NCI-H1436 (cell line): ENCODE results near the gene C16orf90.
"Not testable (repeated sequence)": the region's sequence is repeated elsewhere in the genome, so short reads cannot be mapped to it uniquely, and the experiment has no call there.

Source experiments
- DNase-seq: peaks from one replicate; lab custom pipeline; 2025; lab: John Stamatoyannopoulos, UW

C16orf90 gene

DNA sequence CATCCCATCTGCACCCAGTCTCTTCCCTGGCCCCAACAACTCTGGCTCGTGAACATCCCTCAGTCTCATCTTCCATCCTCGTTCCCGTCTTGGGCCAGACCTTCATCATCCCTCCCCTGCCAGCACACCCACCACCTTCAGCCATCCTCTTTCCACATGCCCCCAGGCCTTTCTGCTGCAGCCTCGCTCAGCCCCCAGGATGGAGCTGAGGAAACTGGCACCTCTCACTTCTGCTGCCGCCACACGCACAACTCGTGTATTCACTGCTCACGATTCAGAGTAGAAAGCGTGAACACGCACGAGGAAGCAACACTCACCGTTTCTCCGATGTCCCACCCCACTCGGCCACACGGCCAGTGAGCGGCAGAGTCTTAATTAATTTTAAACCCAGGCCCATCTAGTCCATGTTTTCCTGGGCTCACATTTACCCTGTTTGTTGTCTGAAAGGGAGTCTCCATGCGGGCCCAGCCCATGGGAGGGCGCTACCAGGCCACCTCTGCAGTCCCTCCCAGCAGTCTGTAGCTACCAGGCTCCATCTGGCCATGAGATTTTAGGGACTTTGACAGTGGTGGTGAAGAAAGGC lies 12.5 kb downstream of the C16orf90 start:
- DNase-seq = no peak

DNA sequence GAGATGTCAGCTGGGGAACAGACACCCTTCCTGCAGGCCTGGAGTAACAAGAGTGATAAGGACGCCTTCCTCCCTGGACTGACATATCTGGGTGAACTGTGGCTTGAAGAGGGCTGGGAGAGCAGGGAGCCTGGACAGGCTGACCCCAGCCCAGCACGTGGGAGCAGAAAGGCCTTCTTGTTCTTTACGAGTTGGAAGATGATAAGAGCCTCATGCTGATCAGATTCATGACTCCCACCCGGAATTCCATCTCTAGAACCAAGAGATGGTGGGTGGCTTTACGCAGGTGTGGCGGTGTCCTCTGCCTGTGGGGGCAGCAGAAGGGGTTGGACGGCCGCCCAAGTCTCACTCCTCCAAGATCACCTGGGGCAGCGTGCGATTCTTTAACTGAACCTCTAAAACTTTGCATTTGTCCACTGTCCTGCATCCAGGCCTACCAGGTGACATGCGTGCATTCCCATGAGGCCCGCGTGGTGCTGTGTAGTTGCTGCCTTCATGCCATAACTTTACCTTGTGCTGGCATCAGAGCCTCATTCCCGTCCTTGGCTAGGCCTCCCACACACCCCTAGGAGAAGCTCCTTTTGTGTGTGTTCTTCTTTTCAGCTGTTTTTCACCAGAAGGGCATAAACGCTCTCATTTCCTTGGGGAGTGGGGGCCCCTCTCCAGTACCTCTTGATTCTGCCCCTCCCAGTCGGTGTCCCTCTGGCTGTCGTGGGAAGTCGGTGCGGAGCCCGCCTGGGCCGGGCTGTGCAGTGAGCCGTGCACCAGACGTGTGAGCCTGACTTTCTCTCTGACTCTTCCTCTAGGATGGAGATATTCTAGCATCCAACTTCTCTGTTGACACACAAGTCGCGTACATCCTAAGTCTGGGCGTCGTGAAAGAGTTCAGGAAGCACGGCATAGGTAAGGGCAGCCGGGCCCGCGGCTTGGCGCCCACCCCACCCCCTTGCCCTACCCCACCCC lies 13.3 kb downstream of the C16orf90 start:
- DNase-seq = no peak

GRCh38 chr16:3480901-3481695 lies 14.2 kb downstream of the C16orf90 start:
- no peak for DNase-seq

DNA sequence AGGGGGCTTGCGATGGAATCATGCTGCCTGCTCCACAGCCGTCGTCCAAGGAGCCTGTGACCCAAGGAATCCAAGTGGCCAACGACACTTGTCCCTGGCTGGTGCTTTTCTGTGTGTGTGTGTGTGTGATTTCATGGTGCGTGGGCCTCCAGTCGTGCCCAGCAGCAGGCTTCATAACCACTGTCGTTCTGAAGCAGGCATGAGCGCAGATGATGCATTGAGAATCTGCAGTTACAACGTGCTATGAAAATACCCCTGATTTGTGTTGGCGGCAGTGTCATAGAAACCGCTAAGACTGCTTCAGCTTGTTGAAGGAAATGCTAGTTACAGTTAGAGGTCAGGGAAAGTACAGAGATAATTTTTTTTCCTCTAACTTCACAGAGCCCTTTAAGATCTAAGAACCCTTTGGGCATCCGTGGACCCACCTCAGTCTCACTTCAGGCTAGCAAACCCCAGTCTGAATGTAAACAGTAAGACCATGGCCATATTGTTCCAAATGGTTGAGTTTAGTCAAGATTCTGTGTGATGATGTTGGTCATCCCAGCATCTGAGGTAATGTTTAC lies 15.6 kb downstream of the C16orf90 start:
- no peak for DNase-seq

- no peak for DNase-seq
Observed at GRCh38 chr16:3478242-3478925, 16.9 kb downstream of the C16orf90 start.

- no peak for DNase-seq
Observed at GRCh38 chr16:3476409-3476808, 18.9 kb downstream of the C16orf90 start.

DNA sequence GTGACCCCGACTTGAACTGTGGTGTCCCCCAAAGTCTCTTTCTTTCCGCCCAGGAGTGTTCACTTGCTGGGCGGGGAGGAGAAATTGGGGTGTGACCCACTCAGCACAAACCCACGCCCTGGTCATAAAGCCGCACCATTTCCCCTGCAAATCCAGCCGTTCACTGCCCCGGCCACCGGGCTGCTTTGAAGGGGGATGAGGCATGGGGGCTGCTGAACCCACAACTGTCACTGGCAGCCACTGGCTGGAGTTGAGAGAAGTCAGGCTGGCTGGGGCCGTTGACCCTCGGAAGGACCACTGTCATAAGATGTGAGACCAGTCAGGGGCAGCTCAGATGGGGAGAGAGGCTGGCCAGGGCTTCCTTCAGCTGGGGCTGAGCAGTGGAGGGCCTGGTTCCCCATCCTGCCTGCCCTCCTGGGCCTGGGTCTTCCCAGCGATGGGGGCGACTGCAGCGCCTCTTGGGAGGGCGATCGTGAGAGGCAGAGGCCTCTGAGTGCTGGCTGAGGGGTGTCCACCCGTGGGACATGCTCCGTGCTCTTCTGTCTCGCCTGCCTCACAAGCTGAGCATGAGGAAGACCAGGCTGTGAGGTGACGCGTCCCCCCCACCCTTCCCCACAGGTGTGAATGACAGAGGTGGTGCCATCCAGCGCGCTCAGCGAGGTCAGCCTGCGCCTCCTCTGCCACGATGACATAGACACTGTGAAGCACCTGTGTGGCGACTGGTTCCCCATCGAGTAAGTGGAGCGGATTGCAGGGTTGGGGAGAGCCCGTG lies 19.5 kb downstream of the C16orf90 start:
- no peak for DNase-seq

- not testable (repeated sequence) for DNase-seq
Observed at GRCh38 chr16:3474870-3475269, 20.4 kb downstream of the C16orf90 start.

DNA sequence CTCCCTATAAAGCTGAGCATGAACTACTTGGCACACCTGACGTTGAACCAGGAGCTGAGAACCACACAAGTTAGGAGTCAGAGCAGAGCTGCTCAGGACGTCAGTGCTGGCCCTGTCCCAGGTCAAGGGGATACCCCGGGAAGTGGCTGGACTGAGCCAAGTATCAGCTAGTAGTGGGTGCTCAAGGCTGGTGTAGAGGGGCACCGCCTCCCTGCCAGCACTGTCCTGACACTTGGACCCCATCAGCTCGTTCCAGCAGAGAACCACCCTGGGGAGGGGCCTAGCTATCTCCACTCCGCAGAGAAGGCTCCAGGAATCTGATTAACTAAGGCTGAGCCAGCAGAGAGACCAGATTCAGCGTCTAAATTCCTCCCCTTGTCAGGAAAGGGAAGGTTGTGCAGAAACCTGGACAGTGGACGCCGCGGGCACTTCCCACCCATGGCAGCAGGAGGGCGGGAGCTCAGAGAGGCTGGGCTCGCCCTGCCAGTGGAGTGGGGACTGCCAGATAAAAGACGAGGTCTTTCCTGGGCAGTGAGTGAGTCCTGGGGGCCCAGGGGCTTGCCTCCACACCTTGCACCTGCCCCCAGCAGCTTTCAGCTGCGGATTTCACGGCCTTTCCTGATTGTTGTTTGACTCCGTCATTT lies 21.0 kb downstream of the C16orf90 start:
- no peak for DNase-seq

- DNase-seq = not testable (repeated sequence)
Observed at GRCh38 chr16:3473596-3473943, 21.7 kb downstream of the C16orf90 start.

GRCh38 chr16:3472878-3473595 lies 22.3 kb downstream of the C16orf90 start:
- no peak for DNase-seq

- no peak for DNase-seq
Observed at GRCh38 chr16:3471518-3472176, 23.6 kb downstream of the C16orf90 start.

DNA sequence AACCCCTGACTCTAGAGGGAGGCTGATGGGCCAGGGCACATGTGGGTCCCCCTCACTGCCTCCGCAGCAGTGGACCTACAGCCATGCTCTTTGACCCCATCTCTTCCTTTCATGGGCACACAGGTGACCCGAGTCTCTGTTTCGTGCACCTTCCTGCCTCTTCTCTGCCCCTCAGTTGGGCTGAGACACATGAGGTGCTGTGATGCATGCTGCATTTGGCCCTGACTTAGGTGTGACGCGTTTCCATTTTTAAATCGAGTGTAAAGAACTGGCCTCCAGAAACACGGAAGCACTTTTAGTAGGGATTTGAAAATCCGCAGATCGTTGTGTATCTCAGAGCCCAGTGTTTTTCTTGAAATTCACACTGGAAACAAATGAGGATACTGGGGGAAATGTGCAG lies 24.6 kb downstream of the C16orf90 start:
- DNase-seq = no peak

DNA sequence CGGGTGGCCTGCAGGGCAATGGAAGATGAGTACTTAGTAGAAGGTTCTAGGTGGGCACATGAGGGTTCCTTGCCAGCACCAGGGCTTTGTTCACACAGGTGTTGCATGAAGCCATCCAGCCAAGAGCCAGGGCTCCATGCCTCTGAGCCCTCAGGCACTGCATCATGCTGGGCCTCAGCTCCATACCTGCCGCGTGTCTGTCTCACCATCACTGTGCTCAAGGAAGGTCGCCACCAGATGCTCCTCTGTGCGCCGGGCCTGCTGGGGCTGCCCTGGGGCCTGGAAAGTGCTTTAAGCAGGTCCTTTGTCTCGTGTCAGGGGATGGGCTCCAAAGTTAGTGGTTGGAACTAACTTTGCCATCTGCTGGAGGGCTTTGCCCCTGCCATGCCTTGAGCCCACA lies 25.6 kb downstream of the C16orf90 start:
- no peak for DNase-seq

DNA sequence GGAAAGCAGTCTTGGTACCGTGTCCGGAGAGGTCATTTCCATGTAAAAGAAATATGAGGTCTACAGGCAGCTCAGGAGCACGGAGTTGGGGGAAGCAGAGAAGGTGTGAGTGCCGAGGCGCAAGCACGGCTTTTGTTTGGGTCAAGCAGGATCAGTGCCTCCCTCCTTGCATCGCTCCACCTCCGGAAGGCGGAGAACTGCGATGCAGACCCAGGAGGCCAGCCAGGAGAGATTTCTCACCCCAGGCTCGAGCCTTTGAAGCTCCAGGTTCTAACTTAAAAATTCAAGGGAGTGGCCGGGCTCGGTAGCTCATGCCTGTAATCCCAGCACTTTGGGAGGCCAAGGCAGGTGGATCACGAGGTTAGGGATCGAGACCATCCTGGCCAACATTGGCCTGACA lies 26.8 kb downstream of the C16orf90 start:
- DNase-seq = no peak

GRCh38 chr16:3467921-3468320 lies 27.4 kb downstream of the C16orf90 start:
- no peak for DNase-seq

GRCh38 chr16:3467182-3467581 lies 28.1 kb downstream of the C16orf90 start:
- no peak for DNase-seq

DNA sequence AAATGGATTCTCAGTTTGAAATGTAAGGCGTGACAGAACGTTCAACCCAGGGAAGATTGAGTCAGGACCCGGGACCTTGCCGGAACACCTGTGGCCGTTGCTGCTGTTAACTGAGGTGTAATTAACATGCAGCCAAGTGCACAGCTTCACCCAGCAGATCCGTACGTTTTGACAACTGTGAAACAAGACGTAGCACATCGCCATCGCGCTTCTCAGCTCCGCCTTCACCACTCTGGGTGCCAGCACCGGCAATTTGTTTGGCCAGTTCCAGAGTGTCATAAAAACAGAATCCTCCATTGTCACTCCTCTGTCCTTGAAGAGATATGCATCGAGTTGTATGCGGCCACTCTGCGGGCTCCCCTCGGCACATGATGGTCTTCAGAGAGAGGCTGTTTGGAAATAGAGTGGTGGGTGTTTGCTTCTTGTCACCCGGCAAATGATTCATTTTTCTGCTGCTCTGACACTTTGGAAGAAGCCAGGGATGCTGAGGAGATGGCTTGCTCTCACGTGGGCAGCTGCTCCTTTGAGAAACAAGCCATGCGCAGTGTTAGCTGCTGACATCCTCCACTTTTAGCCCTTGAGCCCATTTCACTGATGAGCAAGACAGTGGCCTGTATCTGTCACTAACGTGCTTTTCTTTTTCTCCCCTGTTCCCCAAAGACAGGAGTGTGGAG lies 29.2 kb downstream of the C16orf90 start:
- no peak for DNase-seq

- DNase-seq = no peak
Observed at GRCh38 chr16:3465301-3465700, 30.0 kb downstream of the C16orf90 start.
